A549 (cell line): ENCODE results near the gene HOXC11. TPM values are rescaled to one million over a fixed set of nuclear protein-coding genes. Genes with fewer than 3 reads are reported as not detected.
A peak's percentile ranks its signal among the peaks of the same experiment; 100 is the strongest.

Experiments
- ATAC-seq, 2 experiments: fragments of 200-7000 bp in 1 of 2; fragments of >200 bp in 1 of 2; cut with Nextera tagmentation in 1 of 2; cut with Tn5 transposase in 1 of 2; 3 replicates each; pipeline versions ENCODE4 v1.8.0 to v1.9.1; 2018 to 2020; ENCODE audit warnings: mild to moderate bottlenecking in 1 of 2, moderate library complexity in 1 of 2
- CTCF ChIA-PET: fragments of 300-600 bp; sonication (Branson Sonifier 250); formaldehyde crosslinking; extraction: SDS; loops from one replicate; lab custom pipeline; 2021; ENCODE audit warnings: antibody characterized with exemption, inconsistent platforms; lab: Yijun Ruan, JAX
- POLR2A ChIA-PET: fragments of 350-600 bp; formaldehyde crosslinking; extraction: SDS; loops from one replicate; lab custom pipeline; 2021; ENCODE audit warnings: antibody characterized with exemption, inconsistent platforms; lab: Yijun Ruan, JAX
- DNase-seq, 2 experiments: peaks; one replicate each; pipeline versions ENCODE4 v3.0.0 to v3.0.0-alpha.2; 2011 to 2016; ENCODE audit warnings: low read depth in 1 of 2, low spot score in 1 of 2
- FAIRE-seq: peaks from 2 replicates; lab custom pipeline; 2011; peaks lifted over from hg19 to GRCh38; lab: Jason Lieb, UNC
- H3K27ac ChIP-seq, 2 experiments: fragments of >200 bp; sonication (Bioruptor Twin); formaldehyde crosslinking; 3 replicates each; pipeline ENCODE4 v1.5.1; 2016 to 2017
- H3K4me1 ChIP-seq: fragments of >200 bp; sonication (Bioruptor Twin); formaldehyde crosslinking; 3 replicates; pipeline ENCODE4 v1.6.1; 2016
- H3K4me2 ChIP-seq: fragments of >200 bp; sonication (Bioruptor Twin); formaldehyde crosslinking; 3 replicates; pipeline ENCODE4 v1.6.1; 2016
- H3K4me3 ChIP-seq: fragments of >200 bp; sonication (Bioruptor Twin); formaldehyde crosslinking; 3 replicates; pipeline ENCODE4 v1.5.1; 2016
- H3K9me3 ChIP-seq: fragments of >200 bp; sonication (Bioruptor Twin); formaldehyde crosslinking; 3 replicates; pipeline ENCODE4 v1.6.1; 2016
- CBX8 ChIP-seq: fragments of 200-600 bp; sonication (generic); IDR thresholded peaks from 2 replicates; pipeline ENCODE4 v1.6.1; 2016
- CEBPB ChIP-seq, 2 experiments: fragments of >200 bp in 1 of 2; sonication (Bioruptor Twin) in 1 of 2; formaldehyde crosslinking in 1 of 2; IDR thresholded peaks; 2 replicates each; pipeline ENCODE4 v1.6.1; 2012 to 2016
- GATA3 ChIP-seq: IDR thresholded peaks from 2 replicates; pipeline ENCODE4 v1.6.1; 2012; ENCODE audit warnings: borderline replicate concordance
- HDAC2 ChIP-seq: fragments of 200-600 bp; sonication (generic); IDR thresholded peaks from 2 replicates; pipeline ENCODE4 v1.6.1; 2016
- HOXB13 ChIP-seq: fragments of 250-450 bp; sonication (Bioruptor Pico); IDR thresholded peaks from 2 replicates; pipeline ENCODE4 v1.5.0; 2020; ENCODE audit warnings: low read depth, mild to moderate bottlenecking, moderate library complexity
- JUNB ChIP-seq: fragments of >200 bp; sonication (Bioruptor Twin); formaldehyde crosslinking; IDR thresholded peaks from 2 replicates; pipeline ENCODE4 v1.6.1; 2016
- KDM1A ChIP-seq: fragments of 200-600 bp; sonication (generic); IDR thresholded peaks from 2 replicates; pipeline ENCODE4 v1.6.1; 2016; ENCODE audit warnings: low read depth, mild to moderate bottlenecking
- KDM5A ChIP-seq: fragments of 200-600 bp; sonication (generic); IDR thresholded peaks from 2 replicates; pipeline ENCODE4 v1.6.1; 2016; ENCODE audit warnings: antibody characterized with exemption, mild to moderate bottlenecking
- NFE2L2 ChIP-seq: fragments of 150-350 bp; conservative IDR thresholded peaks from 2 replicates; pipeline ENCODE4 v1.6.1; 2014; ENCODE audit warnings: low read length
- PHF8 ChIP-seq: fragments of 200-600 bp; sonication (generic); IDR thresholded peaks from 2 replicates; pipeline ENCODE4 v1.6.1; 2016; ENCODE audit warnings: low read depth, mild to moderate bottlenecking, antibody characterized with exemption, moderate library complexity, borderline replicate concordance
- POLR2A ChIP-seq: IDR thresholded peaks from 2 replicates; pipeline ENCODE4 v1.6.1; 2012; ENCODE audit warnings: mild to moderate bottlenecking, low read length
- POLR2AphosphoS2 ChIP-seq: conservative IDR thresholded peaks from 2 replicates; pipeline ENCODE4 v1.6.1; 2012; ENCODE audit warnings: low read length, improper control_type of control experiment, inconsistent platforms
- ZC3H11A ChIP-seq: fragments of 450-650 bp; IDR thresholded peaks from 2 replicates; pipeline ENCODE4 v1.6.1; 2014; ENCODE audit warnings: antibody characterized with exemption, mild to moderate bottlenecking
- ZSCAN20 ChIP-seq: fragments of 250-450 bp; sonication (Bioruptor Pico); IDR thresholded peaks from 2 replicates; pipeline ENCODE4 v1.8.0; 2022; ENCODE audit warnings: mild to moderate bottlenecking, moderate library complexity
- WGBS: methylation state at CpG from one replicate; pipeline ENCODE4 v1.1.6; 2017; ENCODE audit errors: missing lambda C conversion rate; 5-methylcytosine and 5-hydroxymethylcytosine counted together
- polyA plus RNA-seq, 4 experiments: library from polyadenylated mRNA; depleted of rRNA in 3 of 4; stranded (reverse); fragments of >200 nt; fragmentation: RNase III in 1 of 4; extraction: RNeasy Plus Mini Kit Qiagen cat#74134 plus additional on column Dnase treatment in 1 of 4; gene quantifications; 2 replicates in 3 of 4; 3 replicates in 1 of 4; pipeline ENCODE4 v1.2.3, GENCODE V29; 2011 to 2017
- TF ChIP-seq, protein P1 (sequence below): IDR thresholded peaks from 2 replicates; pipeline ENCODE4 v1.6.1; 2012; ENCODE audit warnings: low read depth, borderline replicate concordance
- TF ChIP-seq, protein P2 (sequence below): fragments of >200 bp; sonication (Bioruptor Twin); formaldehyde crosslinking; IDR thresholded peaks from 3 replicates; pipeline ENCODE4 v1.6.1; 2016
- TF ChIP-seq, protein P3 (sequence below): fragments of 250-450 bp; sonication (Bioruptor Pico); IDR thresholded peaks from 2 replicates; pipeline ENCODE4 v1.5.0; 2020; ENCODE audit warnings: low read depth, mild to moderate bottlenecking, moderate library complexity

Gene HOXC11
- polyA plus RNA-seq, 2 of the 4 experiments (the other 2 are of a cell fraction) = 0.45 to 0.58 TPM

DNA sequence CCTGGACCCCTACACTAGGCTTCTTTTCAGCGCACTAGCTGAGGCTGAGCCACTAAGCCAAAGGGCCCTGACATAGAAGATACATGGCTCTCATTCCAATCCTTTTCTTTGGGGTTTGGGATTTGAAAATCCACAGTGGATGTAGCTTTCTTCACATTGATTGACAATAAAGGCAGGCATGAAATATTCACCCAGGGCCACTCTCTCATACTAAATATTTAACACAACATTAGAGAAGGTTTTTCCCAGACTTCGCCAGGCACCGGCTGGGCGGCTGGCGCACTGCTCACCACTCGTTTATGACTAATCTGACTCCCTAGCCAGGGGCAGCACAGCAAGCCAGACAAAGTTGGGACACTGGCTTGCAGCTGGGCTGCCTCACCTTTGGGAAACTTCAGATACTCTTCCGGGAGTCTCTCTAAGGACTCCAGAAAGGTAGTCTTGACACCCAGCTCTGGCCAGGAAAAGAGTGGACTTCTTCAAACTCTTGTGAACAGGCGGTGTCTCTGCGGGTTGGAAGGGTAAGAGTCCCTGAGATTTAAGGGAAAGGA is 699 bp upstream of the HOXC11 start:
- ChIA-PET CTCF (interaction anchor here (0.8 to 3.0 kb wide), 8 partner anchors 11 to 197 kb away, joined by 3 to 14 read pairs (median 4); partner anchors contain the start of gene HOXC10), POLR2A (no interaction called here)
- Histone ChIP-seq H3K4me1 (peaks cover 7% of the 10 kb centered on the region; the same call in 1 of the 3 replicates), H3K27ac (no peak overlapping the region), H3K9me3 (no peaks in the 10 kb centered on the region), H3K4me3 (no peak overlapping the region), H3K4me2 (no peak overlapping the region)
- WGBS = 82% methylated on average over 9 of the region's 9 CpGs
- no peak for FAIRE-seq
- no peak for ATAC-seq
- no peak for DNase-seq
- TF ChIP-seq HOXB13 (no peak), ZSCAN20 (CRISPR knock-in tag) (no peak), ZC3H11A (no peak), CEBPB (IDR thresholded peaks at IDR 0.05) (no peak), POLR2A (no peak), KDM5A (no peak), CBX8 (no peak), KDM1A (no peak)
- TF ChIP-seq, protein P1, sequence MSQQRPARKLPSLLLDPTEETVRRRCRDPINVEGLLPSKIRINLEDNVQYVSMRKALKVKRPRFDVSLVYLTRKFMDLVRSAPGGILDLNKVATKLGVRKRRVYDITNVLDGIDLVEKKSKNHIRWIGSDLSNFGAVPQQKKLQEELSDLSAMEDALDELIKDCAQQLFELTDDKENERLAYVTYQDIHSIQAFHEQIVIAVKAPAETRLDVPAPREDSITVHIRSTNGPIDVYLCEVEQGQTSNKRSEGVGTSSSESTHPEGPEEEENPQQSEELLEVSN = no peak

DNA sequence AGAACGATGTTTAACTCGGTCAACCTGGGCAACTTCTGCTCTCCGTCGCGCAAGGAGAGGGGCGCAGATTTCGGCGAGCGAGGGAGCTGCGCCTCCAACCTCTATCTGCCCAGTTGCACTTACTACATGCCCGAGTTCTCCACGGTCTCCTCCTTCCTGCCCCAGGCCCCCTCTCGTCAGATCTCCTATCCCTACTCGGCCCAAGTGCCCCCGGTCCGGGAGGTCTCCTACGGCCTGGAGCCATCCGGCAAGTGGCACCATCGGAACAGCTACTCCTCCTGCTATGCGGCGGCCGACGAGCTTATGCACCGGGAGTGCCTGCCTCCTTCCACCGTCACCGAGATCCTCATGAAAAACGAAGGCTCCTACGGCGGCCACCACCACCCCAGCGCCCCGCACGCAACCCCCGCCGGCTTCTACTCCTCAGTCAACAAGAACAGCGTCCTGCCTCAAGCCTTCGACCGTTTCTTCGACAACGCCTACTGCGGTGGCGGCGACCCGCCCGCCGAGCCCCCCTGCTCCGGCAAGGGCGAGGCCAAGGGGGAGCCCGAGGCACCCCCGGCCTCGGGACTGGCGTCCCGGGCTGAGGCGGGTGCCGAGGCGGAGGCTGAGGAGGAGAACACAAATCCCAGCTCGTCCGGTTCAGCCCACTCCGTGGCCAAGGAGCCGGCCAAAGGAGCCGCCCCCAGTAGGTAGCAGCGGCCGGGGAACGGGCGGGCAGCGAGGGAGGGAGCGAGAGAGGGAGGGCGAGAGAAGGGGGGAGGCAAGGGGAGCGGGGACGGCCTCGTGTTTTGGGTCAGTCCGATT is 513 bp downstream of the HOXC11 start:
- peaks cover 18% of the 10 kb centered on the region for H3K4me1 ChIP-seq
- peak overlapping the region; percentile 83 to 95 for H3K27ac ChIP-seq
- POLR2A ChIA-PET = interaction anchor here (1.2 kb wide), 1 partner anchor 11 kb away, joined by 3 read pairs; the partner anchor contains the start of gene HOXC10
- CTCF ChIA-PET = interaction anchor here (0.7 to 3.0 kb wide), 4 partner anchors 11 to 242 kb away, joined by 3 to 14 read pairs (median 4); partner anchors contain the start of genes HOXC10 and HOXC12
- FAIRE-seq (no peak), DNase-seq (peak in 1 of 2 experiments; percentile 29), ATAC-seq (peak; percentile 62 to 76)
- H3K4me3 ChIP-seq = peak overlapping the region; percentile 57
- TF ChIP-seq, protein P2, sequence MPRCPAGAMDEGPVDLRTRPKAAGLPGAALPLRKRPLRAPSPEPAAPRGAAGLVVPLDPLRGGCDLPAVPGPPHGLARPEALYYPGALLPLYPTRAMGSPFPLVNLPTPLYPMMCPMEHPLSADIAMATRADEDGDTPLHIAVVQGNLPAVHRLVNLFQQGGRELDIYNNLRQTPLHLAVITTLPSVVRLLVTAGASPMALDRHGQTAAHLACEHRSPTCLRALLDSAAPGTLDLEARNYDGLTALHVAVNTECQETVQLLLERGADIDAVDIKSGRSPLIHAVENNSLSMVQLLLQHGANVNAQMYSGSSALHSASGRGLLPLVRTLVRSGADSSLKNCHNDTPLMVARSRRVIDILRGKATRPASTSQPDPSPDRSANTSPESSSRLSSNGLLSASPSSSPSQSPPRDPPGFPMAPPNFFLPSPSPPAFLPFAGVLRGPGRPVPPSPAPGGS = no peak
- TF ChIP-seq, protein P3, sequence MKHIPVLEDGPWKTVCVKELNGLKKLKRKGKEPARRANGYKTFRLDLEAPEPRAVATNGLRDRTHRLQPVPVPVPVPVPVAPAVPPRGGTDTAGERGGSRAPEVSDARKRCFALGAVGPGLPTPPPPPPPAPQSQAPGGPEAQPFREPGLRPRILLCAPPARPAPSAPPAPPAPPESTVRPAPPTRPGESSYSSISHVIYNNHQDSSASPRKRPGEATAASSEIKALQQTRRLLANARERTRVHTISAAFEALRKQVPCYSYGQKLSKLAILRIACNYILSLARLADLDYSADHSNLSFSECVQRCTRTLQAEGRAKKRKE = no peak
- TF ChIP-seq, protein P1 = peak; percentile 43; the same call in 1 of the 2 replicates
- TF ChIP-seq POLR2A (peak; percentile 24; the same call in 1 of the 2 replicates), POLR2AphosphoS2 (no peak), PHF8 (no peak), ZC3H11A (no peak), HOXB13 (no peak), GATA3 (no peak)
- H3K9me3 ChIP-seq = no peaks in the 10 kb centered on the region
- peak overlapping the region; percentile 88 for H3K4me2 ChIP-seq
- WGBS = 58% methylated on average over 49 of the region's 71 CpGs

DNA sequence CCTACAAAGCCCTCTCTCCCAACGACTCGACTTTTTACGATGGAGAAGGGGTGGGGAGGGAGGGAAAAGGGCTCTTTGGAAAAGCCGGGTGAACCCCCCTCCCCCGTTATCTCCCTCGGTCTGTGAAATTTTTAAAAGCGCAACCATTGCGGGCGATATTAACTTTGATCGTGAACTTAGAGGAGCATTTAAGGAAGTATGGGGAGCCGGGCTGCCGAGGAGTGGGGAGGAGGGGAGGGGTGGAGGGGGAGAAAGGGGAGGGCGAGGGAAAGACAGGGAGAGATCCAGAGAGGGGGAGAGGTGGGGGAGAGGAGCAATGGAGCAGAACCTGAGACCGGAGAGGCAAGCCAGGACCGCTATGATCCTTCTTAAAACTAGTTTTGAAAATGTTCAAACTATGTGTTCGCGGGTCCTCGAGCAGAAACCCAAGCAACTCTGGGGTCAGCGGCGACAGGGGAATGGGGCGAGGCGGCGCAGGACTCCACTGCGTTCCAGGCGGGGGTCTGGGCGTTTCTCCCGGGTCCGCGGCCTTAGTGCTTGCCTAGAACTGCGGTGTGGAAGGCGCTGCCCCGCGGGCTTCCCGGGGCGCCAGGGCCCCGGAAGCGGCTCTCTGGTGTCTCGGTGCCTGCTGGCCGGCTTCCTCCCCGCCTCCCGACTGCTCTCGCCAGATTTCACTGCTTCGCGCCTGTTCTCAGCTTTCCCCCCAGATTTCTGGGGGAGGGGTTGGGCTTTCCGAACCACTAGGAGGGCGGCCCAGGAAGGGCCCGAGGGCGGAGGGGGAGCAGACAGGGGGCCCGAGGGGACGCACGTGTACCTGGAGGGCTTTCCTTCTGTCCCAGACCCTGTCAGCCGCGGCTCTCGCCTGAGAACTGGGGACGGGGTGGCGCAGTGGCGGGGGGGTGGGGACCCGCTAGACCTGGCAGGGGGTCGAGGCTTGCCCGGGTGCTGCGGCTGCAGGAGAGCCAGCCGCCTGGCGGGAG is 1.4 kb downstream of the HOXC11 start, which contains the start of gene HOTAIR:
Gene HOTAIR, minus strand, starts transcription at position 871 of the 980 bp plus-strand sequence.
- peak within 1 kb of the TSS; percentile 57 for H3K4me3 ChIP-seq
- no peaks in the 10 kb centered on the region for H3K9me3 ChIP-seq
- 27% methylated on average over 47 of the region's 63 CpGs for WGBS
- peaks cover 27% of the 10 kb centered on the region for H3K4me1 ChIP-seq
- DNase-seq = peak; percentile 39 to 63
- CTCF ChIA-PET = interaction anchor here (1.1 to 2.2 kb wide), 3 partner anchors 10 to 227 kb away, joined by 4 to 12 read pairs (median 6); partner anchors contain the start of genes HOXC10 and HOXC12
- peak; percentile 70 to 78 for ATAC-seq
- peak within 1 kb of the TSS; percentile 88 for H3K4me2 ChIP-seq
- POLR2A ChIA-PET = no interaction called here
- peak within 1 kb of the TSS; percentile 83 to 95 for H3K27ac ChIP-seq
- FAIRE-seq = no peak
- TF ChIP-seq POLR2AphosphoS2 (no peak), JUNB (no peak), PHF8 (no peak), KDM1A (no peak), KDM5A (no peak), HDAC2 (no peak), NFE2L2 (no peak)
- TF ChIP-seq, protein P3 = no peak
- TF ChIP-seq, protein P1 = peak; percentile 90
- TF ChIP-seq, protein P2 = no peak
